Astrocyte of the hippocampus (primary cell): ENCODE data around the gene ZNF84.
A peak's percentile ranks its signal among the peaks of the same experiment; 100 is the strongest.

Experiments used
- DNase-seq: peaks from one replicate; pipeline ENCODE4 v3.0.0; 2011; ENCODE audit warnings: low read depth, low spot score

The ZNF84 gene

DNA sequence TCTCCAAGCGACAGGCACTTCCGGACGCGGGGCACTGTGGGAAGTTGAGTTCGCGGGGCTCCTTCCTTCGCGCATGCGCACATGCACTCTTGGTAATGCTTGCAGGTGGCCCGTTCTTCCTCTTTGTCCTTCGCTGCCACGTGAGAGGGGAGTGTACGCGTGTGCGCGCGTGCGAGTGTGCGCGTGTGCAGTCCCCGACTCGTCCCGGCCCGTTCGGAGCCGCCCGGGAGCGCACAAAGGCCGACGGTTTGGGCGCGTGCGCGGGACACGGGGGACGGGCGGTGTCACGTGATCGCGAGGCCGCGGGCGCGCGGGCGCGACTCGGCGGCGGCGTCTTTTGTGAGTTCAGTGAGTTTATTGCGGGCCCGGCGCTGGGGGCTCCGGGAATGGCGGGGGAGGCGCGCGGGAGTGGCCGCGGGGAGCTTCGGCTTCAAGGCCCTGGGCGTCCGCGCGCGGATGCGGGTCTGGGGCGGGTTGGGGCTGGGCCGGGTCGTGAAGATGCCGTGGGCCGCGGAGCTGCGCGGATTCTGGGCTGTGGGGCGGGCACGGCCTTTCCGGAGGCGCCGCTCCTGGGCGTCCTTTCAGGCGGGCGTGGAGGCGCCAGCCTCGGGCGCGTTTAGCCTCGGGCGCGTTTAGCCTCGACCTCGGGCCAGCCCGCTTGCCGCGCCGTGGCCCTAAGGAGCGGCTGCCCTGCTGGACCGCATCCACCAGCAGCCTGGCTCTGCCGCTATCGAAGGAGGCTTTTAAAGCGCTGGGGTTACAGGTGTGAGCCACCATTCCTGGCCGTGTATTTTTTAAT is at the start of gene ZNF84:
Gene ZNF84, plus strand, starts transcription at position 303 of the 799 bp plus-strand sequence. CDS start 3,959 bp downstream, outside the sequence.
- DNase-seq = peak; percentile 99

DNA sequence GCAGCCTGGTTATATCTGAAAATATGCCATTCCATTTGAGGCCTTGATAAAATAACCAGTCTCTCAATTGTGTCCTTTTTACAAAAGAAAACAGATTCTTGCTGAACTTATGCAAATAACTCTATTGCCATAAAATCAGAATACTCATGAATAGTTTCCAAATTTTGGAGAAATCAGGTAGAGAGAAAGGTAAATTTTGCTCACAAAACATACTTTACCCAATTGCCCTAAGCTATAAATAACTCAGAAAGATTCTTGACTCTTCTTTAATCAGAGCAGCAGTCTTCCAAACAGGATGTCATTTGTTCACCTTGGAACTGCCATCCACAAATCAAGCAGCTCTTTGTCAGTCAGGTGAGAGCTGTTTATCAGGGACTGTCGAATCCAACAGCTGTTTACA is 38.6 kb upstream of the ZNF84 start:
- DNase-seq = no peak

DNA sequence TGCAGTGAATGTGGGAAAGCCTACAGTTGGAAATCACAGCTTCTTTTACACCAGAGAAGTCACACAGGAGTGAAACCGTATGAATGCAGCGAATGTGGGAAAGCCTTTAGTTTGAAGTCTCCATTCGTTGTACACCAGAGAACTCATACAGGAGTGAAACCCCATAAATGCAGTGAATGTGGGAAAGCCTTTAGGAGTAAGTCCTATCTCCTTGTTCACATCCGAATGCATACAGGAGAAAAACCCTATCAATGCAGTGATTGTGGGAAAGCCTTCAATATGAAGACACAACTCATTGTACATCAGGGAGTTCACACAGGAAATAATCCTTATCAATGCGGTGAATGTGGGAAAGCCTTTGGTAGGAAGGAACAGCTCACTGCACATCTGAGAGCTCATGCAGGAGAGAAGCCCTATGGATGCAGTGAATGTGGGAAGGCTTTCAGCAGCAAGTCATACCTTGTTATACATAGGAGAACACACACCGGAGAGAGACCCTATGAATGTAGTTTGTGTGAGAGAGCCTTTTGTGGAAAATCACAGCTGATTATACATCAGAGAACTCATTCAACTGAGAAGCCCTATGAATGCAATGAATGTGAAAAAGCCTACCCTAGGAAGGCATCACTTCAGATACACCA is 26.5 kb upstream of the ZNF84 start:
- DNase-seq = no peak

DNA sequence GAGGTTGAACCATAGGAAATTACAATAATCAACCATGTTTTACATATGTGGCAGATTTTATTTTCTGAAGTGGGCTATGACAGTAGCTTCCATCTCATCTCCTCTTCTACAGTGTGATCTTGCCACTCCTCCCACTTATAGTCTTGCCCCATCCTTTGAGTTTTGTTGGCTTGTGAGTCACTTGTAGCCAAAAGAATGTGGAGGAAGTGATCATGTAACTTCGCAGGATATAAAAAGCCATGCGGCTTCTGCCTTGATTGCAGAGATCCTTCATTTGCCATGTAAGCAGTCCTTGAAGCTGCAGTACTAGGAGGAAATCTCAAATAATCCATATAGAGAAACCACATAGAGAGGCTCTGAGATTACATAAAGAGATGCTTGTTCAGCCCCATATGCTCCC is 13.7 kb upstream of the ZNF84 start:
- DNase-seq = no peak

DNA sequence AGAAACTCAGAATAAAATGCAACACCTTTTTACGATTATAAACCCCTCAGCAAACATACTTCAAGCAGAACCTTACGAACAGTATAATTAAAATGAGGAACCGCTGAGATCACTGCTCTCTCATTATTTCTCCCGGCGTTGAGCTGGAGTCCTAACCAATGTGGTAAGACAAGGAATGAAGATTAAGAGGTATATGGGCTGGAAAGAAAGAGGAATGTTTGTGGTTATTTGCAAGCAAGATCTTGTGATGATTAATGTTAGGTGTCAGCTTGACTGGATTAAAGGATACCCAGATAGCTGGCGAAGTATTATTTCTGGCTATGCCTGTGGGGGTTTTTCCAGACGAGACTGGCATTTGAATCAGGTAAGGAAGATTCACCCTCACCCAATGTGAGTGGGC is 10.3 kb upstream of the ZNF84 start:
- peak; percentile 69 for DNase-seq

DNA sequence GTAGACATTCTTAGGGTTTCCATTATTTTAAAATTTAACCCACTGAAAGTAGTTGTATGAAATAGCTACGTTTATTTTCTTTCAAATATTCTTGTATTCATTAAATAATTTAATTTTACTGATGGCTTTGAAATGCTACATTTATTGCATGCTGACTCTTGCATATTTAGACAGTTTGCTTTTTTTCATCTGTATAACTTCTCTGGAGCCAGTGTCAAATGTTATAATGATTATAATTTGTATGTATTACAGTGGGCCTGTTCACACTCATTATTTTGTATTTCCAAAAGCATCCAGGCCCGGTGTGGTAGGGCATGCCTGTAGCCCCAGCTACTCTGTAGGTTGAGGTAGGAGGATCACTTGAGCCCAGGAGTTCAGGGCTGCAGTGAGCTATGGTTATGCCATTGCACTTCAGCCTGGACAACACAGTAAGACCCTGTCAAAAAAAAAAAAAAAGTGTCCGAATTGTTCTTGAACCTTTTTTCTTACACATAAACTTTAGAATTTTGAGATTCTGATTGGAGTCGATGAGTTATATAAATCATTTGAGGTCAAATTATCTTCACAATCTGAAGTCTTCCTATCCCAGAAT is 905 bp downstream of the ZNF84 start:
- DNase-seq = no peak

DNA sequence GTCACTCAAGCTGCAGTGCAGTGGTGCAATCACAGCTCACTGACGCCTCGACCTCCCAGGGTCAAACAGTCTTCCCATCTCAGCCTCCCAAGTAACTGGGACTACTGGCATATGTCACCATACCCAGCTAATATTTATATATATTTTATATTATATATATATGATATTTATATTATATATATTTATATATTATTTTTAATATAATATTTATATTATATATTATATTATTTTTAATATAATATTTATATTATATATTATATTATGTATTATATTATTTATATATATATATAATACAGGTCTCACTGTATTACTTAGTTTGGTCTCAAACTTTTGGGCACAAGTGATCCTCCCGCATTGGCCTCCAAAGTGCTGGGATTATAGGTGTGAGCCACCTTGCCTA is 9.4 kb downstream of the ZNF84 start:
- DNase-seq = no peak

DNA sequence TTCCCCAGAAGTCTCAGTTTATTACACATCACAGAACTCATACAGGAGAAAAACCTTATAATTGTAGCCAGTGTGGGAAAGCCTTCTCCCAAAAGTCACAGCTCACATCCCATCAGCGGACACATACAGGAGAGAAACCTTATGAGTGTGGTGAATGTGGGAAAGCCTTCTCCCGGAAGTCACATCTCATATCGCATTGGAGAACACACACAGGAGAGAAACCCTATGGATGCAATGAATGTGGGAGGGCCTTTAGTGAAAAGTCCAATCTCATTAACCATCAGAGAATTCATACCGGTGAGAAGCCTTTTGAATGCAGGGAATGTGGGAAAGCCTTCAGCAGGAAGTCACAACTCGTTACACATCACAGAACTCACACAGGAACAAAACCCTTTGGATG is 20.1 kb downstream of the ZNF84 start:
- DNase-seq = peak; percentile 6

DNA sequence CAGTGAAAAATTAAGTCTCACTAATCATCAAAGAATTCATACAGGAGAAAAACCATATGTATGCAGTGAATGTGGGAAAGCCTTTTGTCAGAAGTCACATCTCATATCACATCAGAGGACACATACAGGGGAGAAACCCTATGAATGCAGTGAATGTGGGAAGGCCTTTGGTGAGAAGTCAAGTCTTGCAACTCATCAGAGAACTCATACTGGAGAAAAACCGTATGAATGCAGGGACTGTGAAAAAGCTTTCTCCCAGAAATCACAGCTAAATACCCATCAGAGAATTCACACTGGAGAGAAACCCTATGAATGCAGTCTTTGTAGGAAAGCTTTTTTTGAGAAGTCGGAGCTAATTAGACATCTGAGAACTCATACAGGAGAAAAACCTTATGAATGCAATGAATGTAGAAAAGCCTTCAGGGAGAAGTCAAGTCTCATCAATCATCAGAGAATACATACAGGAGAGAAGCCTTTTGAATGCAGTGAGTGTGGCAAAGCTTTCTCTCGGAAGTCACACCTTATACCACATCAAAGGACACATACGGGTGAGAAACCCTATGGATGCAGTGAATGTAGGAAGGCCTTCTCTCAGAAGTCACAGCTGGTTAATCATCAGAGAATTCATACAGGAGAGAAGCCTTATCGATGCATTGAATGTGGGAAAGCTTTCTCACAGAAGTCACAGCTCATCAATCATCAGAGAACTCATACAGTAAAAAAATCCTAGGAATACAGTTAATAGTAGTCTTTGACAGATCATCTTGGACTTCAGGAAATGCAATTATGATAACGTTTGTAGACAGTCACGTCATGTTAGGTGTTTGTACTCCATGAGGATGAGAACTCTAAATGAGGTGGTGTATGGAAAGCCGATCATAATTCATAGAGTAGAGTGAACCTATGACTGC is 21.1 kb downstream of the ZNF84 start:
- peak; percentile 7 for DNase-seq

DNA sequence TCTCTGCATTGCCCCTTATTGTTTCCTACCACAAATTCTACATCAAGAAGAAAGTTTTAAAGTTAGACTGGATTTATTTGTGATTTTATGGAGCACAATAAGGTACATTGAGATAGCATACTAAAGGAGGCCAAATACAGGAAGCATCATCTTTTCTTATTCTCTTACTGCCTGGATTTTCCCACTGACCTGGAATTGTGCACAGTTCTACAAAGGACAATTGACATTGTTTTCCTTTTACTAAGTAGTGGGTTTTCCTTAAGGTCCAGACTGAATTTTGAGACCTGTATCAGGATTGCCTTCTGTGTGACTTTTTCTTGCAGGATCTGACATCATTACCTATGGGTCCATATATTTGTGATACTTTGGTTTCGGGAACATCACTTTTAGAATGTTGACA is 24.6 kb downstream of the ZNF84 start:
- DNase-seq = no peak

DNA sequence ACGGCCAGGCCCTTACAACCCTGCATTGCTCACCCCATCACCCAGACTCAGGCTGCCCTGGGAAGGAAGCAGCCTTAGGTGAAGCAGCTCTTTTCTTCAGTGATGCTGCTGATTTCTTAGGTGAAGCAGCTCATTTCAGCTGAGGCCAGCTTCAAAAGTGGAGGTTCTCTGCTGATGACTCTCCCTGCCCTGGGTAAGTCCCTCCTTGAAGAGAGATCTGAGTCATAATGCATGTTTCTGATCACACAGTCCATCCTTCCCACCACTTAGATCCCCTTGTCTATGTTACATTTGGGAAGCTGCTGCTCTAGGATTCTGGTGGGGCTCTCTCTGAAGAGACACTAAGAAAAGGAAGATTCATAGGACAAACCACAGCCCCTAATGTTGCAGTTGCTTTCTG is 26.2 kb downstream of the ZNF84 start:
- no peak for DNase-seq

DNA sequence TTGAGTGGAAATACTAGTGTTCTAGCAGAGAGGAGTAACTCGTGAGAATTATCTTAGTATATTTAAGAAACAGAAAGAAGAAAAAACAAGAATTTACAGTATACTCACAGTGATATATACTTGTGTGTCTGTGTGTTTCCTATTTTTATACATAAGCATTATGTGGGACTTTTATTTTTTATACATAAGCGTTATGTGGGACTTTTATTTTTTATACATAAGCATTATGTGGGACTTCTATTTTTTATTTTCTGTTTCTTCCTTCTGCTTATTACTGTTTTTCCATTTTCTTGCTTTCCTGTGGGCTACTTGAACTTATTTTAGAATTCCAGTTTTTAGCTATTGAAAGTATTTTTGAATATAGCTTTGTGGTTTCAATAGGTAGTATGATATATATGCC is 36.5 kb downstream of the ZNF84 start:
- DNase-seq = no peak

DNA sequence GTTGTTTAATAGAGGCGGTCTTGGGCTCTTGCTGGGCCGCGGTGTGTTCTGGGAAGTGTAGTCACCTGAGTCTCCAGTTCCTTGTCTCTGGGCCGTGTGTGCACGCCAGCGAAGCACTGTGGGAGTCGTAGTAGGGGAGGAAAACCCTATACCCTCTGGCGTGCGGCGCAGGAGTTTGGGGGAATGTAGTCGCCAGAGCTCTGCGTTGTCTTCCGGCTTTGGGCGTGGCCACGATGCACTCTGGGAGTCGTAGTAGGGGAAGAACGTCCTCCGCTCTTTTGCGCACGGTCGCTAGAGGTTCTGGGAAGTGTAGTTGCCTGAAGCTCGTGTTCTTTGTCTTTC is 42.7 kb downstream of the ZNF84 start:
- DNase-seq = peak; percentile 100

DNA sequence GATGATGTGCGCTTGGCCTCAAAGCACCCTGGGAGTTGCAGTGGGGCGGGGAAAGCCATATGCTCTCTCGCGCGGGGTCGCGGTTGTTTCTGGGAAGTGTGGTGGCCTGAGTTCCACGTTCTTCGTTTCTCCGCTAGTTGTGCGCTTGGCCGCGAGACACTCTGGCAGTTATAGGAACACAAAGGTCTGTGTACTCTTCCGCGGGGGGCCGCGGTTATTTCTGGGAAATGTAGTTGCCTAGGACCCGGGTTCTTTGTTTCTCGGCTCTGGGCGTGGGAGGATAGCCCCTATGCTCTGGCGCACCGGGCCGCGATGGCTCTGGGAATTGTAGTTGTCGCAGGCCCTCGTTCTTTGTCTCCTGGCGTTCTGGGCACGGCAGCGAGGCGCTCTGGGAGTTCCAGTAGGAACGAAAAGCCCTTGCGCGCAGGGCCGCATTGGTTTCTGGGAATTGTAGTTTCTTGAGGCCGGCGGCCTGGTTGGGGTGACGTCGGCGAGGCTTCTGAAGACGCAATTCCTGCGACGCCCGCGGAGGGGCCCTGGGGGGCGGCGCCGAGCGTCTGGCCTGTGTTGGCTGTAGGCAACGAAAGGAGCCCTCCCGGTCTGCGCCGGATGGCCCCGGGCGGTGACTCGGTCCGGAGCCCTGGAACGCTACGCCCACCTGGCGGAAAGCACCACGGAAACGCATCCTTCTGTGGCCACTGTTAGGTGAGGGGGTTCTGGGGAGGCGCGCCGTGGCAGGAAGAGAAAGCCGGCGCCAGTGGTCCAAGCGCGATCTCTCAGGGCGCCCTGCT is 43.3 kb downstream of the ZNF84 start, which contains the start of gene ZNF140:
Gene ZNF140, plus strand, starts transcription at position 556 of the 791 bp plus-strand sequence. CDS start 398 bp downstream, outside the sequence.
- peak; percentile 99 for DNase-seq

DNA sequence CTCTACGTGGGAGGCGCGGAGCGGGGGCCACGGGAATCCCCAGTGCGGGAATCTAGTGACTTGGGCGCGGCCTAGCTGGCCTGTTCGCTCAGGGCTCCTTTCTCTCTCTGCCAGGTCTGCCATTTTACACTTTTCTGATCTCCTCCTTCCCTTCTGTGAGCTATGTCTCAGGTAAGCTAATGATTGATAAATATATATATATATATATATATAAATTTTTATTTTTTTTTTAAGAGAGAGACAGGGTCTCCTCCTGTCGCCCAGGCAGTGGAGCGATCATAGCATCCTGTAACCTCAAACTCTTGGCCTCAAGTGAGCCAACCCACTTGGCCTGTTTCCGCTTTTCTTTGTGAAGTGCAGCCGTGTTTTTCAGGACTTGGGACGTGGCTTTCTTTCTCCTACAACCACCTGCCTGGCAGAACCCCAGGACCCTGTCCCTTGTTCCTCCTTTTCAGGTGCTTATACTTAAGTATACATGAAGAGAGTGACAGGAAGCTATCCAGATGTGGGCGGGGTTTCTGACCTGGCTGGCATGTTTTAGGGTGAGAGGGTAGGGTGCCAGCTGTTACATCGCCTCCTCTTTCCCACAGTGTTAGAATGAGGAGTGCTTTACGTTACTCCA is 44.0 kb downstream of the ZNF84 start:
- peak; percentile 19 for DNase-seq

DNA sequence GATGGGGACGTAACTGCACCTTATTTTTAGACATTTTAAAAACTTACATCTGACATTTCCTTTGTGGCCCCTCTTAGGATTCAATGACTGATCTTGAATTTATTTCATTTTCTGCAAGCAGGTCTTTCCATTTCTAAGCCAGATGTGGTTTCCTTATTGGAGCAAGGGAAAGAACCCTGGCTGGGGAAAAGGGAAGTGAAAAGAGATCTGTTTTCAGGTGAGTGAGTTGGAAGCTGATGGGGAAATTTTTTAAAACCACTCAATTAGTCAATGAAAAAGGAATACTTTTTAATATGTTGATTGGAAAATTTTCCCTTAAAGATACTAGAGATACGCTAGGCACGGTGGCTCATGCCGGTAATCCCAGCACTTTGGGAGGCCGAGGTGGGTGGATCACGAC is 46.0 kb downstream of the ZNF84 start:
- no peak for DNase-seq

DNA sequence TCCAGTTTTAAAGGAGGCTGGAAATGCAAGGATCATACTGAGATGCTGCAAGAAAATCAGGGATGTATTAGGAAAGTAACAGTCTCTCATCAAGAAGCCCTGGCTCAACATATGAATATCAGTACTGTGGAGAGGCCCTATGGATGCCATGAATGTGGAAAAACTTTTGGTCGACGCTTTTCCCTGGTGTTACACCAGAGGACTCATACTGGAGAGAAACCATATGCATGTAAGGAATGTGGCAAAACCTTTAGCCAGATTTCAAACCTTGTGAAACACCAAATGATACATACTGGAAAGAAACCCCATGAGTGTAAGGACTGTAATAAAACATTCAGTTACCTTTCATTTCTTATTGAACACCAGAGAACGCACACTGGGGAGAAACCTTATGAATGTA is 68.3 kb downstream of the ZNF84 start:
- peak; percentile 5 for DNase-seq

DNA sequence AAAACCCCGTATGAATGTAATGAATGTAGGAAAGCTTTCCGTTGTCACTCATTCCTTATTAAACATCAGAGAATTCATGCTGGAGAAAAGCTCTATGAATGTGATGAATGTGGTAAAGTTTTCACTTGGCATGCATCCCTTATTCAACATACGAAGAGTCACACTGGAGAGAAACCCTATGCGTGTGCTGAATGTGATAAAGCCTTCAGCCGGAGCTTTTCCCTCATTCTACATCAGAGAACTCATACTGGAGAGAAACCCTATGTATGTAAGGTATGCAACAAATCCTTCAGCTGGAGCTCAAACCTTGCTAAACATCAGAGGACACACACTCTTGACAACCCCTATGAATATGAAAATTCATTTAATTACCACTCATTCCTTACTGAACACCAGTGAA is 68.9 kb downstream of the ZNF84 start:
- DNase-seq = peak; percentile 7

DNA sequence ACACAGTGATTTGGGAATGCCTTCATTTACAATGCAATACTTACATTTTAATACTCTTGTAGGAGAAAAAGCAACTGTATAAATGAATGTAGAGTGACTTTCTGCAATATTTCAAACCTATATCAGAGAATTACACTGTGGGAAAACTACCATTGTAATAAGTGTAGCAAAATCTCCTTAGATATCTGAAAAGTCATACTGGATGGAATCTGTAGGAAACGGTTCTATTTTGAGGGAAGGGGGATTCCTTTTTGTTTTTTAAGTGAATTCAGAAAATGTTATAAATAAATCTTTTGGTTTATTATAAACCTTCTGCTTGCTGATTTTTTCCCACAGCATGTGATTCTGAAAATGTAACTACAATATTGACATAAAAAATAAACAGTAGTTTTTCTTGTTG is 69.8 kb downstream of the ZNF84 start:
- DNase-seq = no peak

DNA sequence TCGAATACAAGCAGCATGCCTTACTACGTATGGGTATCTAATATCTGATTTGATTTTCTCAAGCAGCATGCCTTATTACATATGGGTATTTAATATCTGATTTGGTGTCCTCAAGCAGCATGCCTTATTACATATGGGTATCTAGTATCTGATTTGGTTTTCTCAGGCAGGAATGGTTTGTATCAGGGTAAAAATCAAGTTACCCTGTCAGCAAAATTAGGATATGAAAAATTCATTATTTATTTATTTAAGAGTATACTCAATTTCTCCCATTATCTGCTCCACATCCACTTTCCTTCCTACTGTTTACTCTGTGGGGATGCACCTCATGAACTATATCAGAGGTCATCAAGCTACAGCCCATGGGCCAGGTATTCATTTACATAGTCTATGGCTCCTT is 70.8 kb downstream of the ZNF84 start:
- DNase-seq = no peak
